A673 (cell line): ENCODE results near the gene ATP9A. TPM values are rescaled to one million over a fixed set of nuclear protein-coding genes. Genes with fewer than 3 reads are reported as not detected.
"Not testable (repeated sequence)": the region's sequence is repeated elsewhere in the genome, so short reads cannot be mapped to it uniquely, and the experiment has no call there.

Experiments
- BruUV-seq: library from RNA; stranded (reverse); fragments of 400-500 nt; replicated peaks from 2 replicates; lab custom pipeline; 2021; lab: Mats Ljungman, UMichigan
- CTCF ChIA-PET: fragments of 300-600 bp; sonication (Branson Sonifier 250); formaldehyde crosslinking; loops from one replicate; lab custom pipeline; 2022; ENCODE audit warnings: antibody characterized with exemption; lab: Charles Lee
- POLR2A ChIA-PET: fragments of 300-600 bp; sonication (Branson Sonifier 250); formaldehyde crosslinking; loops from one replicate; lab custom pipeline; 2022; ENCODE audit warnings: antibody characterized with exemption; ENCODE audit not compliant: low non-redundant PET; lab: Charles Lee
- DNase-seq: peaks from one replicate; pipeline ENCODE4 v3.0.0-alpha.2; 2015; ENCODE audit warnings: low spot score
- H3K27ac ChIP-seq: fragments of 200-600 bp; sonication (generic); 2 replicates; pipeline ENCODE4 v1.5.1; 2016; ENCODE audit warnings: mixed run types, low read depth, mild to moderate bottlenecking, mixed read lengths, antibody characterized with exemption, low read length; ENCODE audit not compliant: poor library complexity, severe bottlenecking
- H3K27me3 ChIP-seq: fragments of 200-600 bp; sonication (generic); replicated peaks from 2 replicates; pipeline ENCODE4 v1.6.1; 2017; ENCODE audit warnings: mixed run types, low read depth, mild to moderate bottlenecking, mixed read lengths, antibody characterized with exemption, low read length; ENCODE audit not compliant: insufficient read depth, poor library complexity
- H3K36me3 ChIP-seq: fragments of 200-600 bp; sonication (generic); 2 replicates; pipeline ENCODE4 v1.6.1; 2016; ENCODE audit warnings: mixed run types, mild to moderate bottlenecking, mixed read lengths, antibody characterized with exemption, low read length; ENCODE audit not compliant: insufficient read depth, poor library complexity, severe bottlenecking
- H3K4me1 ChIP-seq: fragments of 200-600 bp; sonication (generic); 2 replicates; pipeline ENCODE4 v1.6.1; 2017; ENCODE audit warnings: mixed run types, mild to moderate bottlenecking, mixed read lengths, antibody characterized with exemption, low read length; ENCODE audit not compliant: insufficient read depth, poor library complexity, severe bottlenecking
- H3K4me3 ChIP-seq: fragments of 200-600 bp; sonication (generic); 2 replicates; pipeline ENCODE4 v1.5.1; 2016; ENCODE audit warnings: low read depth, mixed run types, mild to moderate bottlenecking, mixed read lengths, low read length; ENCODE audit not compliant: poor library complexity, severe bottlenecking
- H3K9me3 ChIP-seq: fragments of 200-600 bp; sonication (generic); 2 replicates; pipeline ENCODE4 v1.6.1; 2016; ENCODE audit warnings: mixed run types, low read depth, mild to moderate bottlenecking, mixed read lengths, antibody characterized with exemption, low read length; ENCODE audit not compliant: poor library complexity, severe bottlenecking
- EZH2 ChIP-seq: fragments of 200-600 bp; sonication (generic); IDR thresholded peaks from 2 replicates; pipeline ENCODE4 v1.6.1; 2017; ENCODE audit warnings: borderline replicate concordance, low read depth, mild to moderate bottlenecking, mixed read lengths, antibody characterized with exemption, low read length; ENCODE audit not compliant: poor library complexity, severe bottlenecking
- intact Hi-C: fragments of 100-400 bp; cut with micrococcal nuclease; formaldehyde crosslinking; loops from one replicate; pipeline ENCODE4 v1.10.0; 2022; ENCODE audit not compliant: unreplicated experiment
- total RNA-seq: library from RNA; stranded (reverse); gene quantifications from 2 replicates; pipeline ENCODE4 v1.2.3, GENCODE V29; 2021
- TF ChIP-seq, protein P1 (sequence below): fragments of 300-800, 200-600 bp; sonication (generic); conservative IDR thresholded peaks from 2 replicates; pipeline ENCODE4 v1.5.1; 2017; ENCODE audit warnings: low read depth, mild to moderate bottlenecking, antibody characterized with exemption, low read length, moderate library complexity, mixed read lengths

ATP9A gene
- total RNA-seq, 1 experiment from 2014 or later = 31.2 TPM

GRCh38 chr20:51739722-51740249 lies 28.4 kb downstream of the ATP9A start:
- ChIA-PET POLR2A (no interaction called here), CTCF (no interaction called here)
- intact Hi-C loops = no loop called here
- Histone ChIP-seq H3K4me3 (no peak overlapping the region), H3K9me3 (no peaks in the 10 kb centered on the region), H3K36me3 (no peaks in the 10 kb centered on the region), H3K27ac (no peak overlapping the region), H3K4me1 (peaks cover 9% of the 10 kb centered on the region), H3K27me3 (no peaks in the 10 kb centered on the region)
- TF ChIP-seq, protein P1, sequence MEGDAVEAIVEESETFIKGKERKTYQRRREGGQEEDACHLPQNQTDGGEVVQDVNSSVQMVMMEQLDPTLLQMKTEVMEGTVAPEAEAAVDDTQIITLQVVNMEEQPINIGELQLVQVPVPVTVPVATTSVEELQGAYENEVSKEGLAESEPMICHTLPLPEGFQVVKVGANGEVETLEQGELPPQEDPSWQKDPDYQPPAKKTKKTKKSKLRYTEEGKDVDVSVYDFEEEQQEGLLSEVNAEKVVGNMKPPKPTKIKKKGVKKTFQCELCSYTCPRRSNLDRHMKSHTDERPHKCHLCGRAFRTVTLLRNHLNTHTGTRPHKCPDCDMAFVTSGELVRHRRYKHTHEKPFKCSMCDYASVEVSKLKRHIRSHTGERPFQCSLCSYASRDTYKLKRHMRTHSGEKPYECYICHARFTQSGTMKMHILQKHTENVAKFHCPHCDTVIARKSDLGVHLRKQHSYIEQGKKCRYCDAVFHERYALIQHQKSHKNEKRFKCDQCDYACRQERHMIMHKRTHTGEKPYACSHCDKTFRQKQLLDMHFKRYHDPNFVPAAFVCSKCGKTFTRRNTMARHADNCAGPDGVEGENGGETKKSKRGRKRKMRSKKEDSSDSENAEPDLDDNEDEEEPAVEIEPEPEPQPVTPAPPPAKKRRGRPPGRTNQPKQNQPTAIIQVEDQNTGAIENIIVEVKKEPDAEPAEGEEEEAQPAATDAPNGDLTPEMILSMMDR = no peak
- TF ChIP-seq EZH2 = no peak
- no TSS peak for BruUV-seq
- DNase-seq = no peak

DNA sequence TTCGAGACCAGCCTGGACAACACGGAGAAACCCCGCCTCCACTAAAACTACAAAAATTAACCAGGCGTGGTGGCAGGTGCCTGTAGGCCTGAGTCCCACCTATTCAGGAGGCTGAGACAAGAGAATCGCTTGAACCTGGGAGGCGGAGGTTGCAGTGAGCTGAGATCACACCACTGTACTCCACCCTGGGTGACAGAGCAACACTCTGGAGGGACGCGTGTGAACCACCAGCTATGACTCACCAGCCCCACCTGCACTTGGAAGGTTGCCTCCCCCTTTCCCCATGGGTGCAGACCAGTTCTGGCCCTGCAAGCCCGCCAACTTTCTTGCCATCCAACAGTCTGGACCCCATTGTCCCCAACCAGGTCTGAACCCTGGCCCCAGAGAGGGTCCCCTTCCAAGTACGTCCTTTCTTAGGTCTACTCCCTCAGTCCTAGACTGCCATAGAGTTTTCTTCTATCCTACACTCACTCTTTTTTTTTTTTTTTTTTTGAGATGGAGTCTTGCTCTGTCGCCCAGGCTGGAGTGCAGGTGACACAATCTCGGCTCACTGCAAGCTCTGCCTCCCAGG lies 29.2 kb downstream of the ATP9A start:
- no peak overlapping the region for H3K4me3 ChIP-seq
- TF ChIP-seq EZH2 = no peak
- TF ChIP-seq, protein P1 = no peak
- intact Hi-C loops = no loop called here
- ChIA-PET POLR2A (no interaction called here), CTCF (no interaction called here)
- DNase-seq = no peak
- H3K36me3 ChIP-seq = no peaks in the 10 kb centered on the region
- BruUV-seq = no TSS peak
- H3K9me3 ChIP-seq = no peaks in the 10 kb centered on the region
- no peak overlapping the region for H3K27ac ChIP-seq
- H3K4me1 ChIP-seq = peaks cover 9% of the 10 kb centered on the region
- H3K27me3 ChIP-seq = no peaks in the 10 kb centered on the region

- H3K36me3 ChIP-seq, H3K4me1 ChIP-seq, DNase-seq, H3K9me3 ChIP-seq, H3K27ac ChIP-seq, CTCF ChIA-PET, H3K27me3 ChIP-seq, H3K4me3 ChIP-seq, intact Hi-C loops, BruUV-seq: not testable (repeated sequence)
- POLR2A ChIA-PET = interaction anchor here (0.5 kb wide), 1 partner anchor 21 kb away, joined by 9 read pairs; no protein-coding TSS in a partner anchor
Observed at GRCh38 chr20:51738261-51738660, 29.9 kb downstream of the ATP9A start.

DNA sequence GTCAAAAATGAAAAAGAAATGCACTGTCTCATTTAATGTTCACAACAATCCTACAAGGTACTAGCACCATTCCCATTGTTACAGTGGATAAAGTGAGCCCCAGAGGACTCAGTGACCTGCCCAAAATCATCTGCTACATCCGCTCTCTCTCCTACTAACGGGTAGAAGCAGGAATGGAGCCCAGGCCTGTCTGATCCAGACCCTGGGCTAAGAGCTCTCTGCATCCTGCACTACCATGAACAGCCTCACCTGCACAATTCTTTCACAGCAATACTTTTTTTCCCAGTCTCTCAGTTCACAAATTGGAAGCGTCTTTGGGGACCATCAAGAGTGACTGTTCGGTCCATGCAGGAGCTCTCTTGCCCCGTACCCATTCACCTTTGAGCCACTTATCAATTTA lies 31.2 kb downstream of the ATP9A start:
- POLR2A ChIA-PET = no interaction called here
- CTCF ChIA-PET = no interaction called here
- no peaks in the 10 kb centered on the region for H3K36me3 ChIP-seq

More for the DNA sequence above, 31.2 kb downstream of the ATP9A start:
- intact Hi-C loops = no loop called here
- no peaks in the 10 kb centered on the region for H3K27me3 ChIP-seq
- no peak overlapping the region for H3K4me3 ChIP-seq
- no peak overlapping the region for H3K27ac ChIP-seq
- TF ChIP-seq, protein P1 = no peak
- no TSS peak for BruUV-seq
- H3K4me1 ChIP-seq = peaks cover 4% of the 10 kb centered on the region
- DNase-seq = no peak
- H3K9me3 ChIP-seq = no peaks in the 10 kb centered on the region
